ENCODE results near the gene ADAMTS5.

The ADAMTS5 gene

DNA sequence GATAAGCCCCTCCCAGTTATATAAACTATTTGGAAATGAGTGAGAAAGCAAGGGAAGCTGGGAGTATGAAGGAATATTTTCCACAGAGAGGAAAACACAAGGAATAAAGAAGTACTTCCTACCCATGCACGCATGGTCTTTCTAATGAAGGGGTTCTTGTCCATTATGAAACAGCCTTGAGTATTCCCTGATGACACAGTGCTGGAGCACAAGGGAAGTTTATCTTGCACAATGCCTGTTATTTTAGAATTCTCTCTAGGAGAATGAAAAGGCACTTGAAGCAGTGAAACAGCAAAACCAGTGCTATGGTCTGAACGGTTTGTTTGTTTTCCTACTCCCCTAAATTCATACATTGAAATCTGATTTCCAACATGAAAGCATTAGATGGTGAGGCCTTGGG is 83.1 kb downstream of the ADAMTS5 start:
- DNase-seq, result no peak

DNA sequence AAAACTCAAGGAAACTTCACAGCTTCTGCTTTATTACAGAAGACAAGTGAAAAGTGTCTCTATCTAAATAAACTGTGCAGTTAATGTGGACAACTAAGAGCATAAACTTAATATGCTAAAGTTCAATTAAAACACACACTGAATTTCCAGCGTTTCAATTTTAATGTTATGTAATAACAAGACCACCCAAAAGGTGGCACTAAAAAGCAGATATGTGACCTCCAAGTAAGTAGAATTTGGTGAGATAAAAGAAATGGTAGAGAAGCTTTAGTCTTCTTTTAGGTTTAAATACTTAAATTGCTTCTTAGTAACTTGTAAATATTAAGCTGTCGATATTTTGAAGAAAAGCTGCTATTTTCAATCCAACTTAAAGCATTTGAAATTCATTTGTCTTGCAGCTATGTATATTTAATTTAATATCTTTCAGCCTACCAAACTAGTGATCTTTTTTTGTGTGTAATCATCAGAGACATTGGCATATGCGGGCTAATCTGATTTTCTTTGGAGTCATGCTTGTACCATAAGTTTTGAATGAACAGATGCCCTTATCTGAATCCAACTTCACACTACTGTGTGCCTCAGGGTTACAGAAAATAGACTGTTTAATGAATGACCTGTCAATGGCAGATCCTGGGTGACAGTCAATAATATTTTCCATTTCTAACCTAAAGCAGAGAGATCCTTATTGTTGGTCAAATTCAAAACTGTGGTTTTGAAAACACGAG is 85.2 kb downstream of the ADAMTS5 start:
- no peak for DNase-seq

DNA sequence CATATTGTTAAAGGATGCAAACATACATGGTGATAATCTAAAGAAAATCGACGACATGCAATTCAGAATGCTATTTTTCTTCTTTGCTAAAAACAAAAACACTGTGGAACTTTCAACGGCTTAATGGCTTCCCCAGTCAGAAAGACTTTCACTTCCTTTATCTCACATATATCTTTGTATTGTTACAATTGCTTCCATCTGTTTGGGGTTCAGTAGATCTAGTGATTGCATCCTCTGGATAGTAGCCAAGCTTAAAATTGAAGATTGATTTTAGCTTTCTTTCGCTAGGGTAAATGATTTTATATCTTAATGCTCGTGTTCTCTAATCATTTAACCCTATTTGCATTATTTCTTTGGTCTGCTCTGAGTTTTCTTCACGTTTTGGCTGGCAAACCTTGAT is 89.9 kb downstream of the ADAMTS5 start:
- no peak for DNase-seq

DNA sequence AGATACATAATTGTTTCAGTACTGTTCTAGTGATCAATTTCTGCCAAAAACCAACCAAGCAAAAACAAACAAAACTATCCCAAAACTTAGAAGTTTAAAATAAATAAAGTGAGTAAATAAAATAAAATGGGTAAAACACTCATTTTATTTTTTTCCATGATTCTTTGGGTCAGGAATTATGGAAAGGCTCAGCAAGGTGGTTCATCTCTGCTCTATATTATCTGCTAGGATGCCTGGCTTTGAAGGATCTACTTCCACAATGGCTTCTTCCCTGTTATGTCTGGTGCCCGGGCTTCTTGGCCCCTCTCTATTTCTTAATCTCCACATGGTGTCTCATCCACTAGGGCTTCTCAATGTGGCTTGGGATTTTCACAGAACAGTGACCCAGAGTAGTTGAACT is 92.5 kb downstream of the ADAMTS5 start:
- no peak for DNase-seq

Measured in stimulated activated CD4-positive, alpha-beta T cell treated with anti-CD3 and anti-CD28 coated beads, Interleukin-4, amount 100 ng/mL, for 1 hour (primary cell).